ENCODE measurements around the gene MYOM1. TPM values are rescaled to one million over a fixed set of nuclear protein-coding genes. Genes with fewer than 3 reads are reported as not detected.

MYOM1 gene
- total RNA-seq: 1 to 10 TPM; 6.1 to 6.5 TPM

- Histone ChIP-seq H3K4me1 (replicated peaks) (no peaks in the 10 kb centered on the region), H3K9me3 (no peaks in the 10 kb centered on the region), H3K27me3 (replicated peaks; ENCODE audit: insufficient read depth) (no peaks in the 10 kb centered on the region), H3K4me3 (no peak within 1 kb of the TSS), H3K36me3 (no peaks in the 10 kb centered on the region), H3K27ac (no peak within 1 kb of the TSS)
- TF ChIP-seq CTCF (IDR thresholded peaks at IDR 0.05): no peak
- no peak for TF ChIP-seq POLR2A (IDR thresholded peaks at IDR 0.05)
- TF ChIP-seq POLR2AphosphoS5 (IDR thresholded peaks at IDR 0.05): no peak
- no peak for DNase-seq (ENCODE audit: low spot score)
- intact Hi-C loops (cut with DNase I): no loop called here
- WGBS: 66% methylated on average over 9 of the region's 9 CpGs
These were observed at the start of gene MYOM1 for GRCh38 chr18:3219631-3220335. Gene MYOM1, minus strand, starts transcription at chr18:3219968. Its CDS starts 4,745 bp downstream, at chr18:3215223.

DNA sequence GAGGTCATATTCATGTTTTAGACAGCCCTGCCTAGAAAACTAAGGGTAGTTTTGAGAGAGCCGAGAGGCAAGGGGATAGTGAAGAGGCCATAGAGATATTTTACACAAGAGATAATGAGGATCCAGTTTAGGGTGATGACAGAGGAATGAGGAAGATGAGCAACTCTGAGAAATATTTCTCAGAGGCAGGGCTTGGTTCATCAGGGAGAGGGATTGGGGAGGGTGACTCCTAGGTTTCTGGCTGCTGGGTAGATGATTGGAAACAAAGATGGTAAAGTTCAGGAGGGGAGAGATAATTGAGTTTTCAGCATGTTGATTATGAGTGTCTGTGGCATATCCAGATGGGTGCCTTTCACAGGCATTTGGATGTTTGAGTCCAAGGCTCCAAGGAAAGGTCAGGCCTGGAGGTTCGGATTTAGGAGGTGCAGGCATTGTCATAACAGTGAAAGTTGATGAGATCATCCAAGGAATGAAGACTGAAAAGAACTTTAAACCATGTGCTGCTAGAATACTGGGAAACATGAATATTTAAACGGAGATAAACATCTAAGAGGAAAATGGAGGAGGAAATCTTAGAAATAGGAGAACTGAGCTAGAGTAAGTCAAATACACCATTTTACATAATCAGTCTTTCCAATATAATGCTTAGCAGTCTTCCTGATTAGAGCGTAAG, 49.6 kb upstream of the MYOM1 start:
- H3K4me1 ChIP-seq (replicated peaks): peaks cover 3% of the 10 kb centered on the region

DNA sequence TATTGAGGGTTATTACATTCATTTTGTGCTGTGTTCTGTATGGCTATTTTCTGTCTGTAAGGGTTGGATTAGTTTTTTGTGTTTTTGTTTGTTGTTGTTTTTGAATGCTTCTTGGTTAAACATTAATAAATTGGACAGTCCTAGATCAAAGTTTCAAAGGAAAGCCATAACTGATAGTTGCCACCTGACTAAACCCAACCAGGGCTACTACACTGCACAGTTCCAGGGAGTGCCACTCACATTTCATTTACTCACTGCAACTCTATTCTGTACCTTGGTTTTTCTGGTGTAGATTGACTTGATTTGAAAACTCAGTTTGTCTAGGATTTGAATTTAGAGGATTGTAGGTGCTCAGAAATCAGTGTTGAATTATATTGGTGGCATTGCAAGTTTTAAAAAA, 48.5 kb upstream of the MYOM1 start:
- Histone ChIP-seq H3K9me3 (no peaks in the 10 kb centered on the region), H3K4me1 (replicated peaks) (peaks cover 3% of the 10 kb centered on the region), H3K27ac (no peak overlapping the region), H3K27me3 (replicated peaks; ENCODE audit: insufficient read depth) (no peaks in the 10 kb centered on the region), H3K36me3 (no peaks in the 10 kb centered on the region), H3K4me3 (no peak overlapping the region)
- intact Hi-C loops (cut with DNase I): no loop called here
- DNase-seq (ENCODE audit: low spot score): no peak
- TF ChIP-seq CTCF (IDR thresholded peaks at IDR 0.05) (no peak), POLR2A (IDR thresholded peaks at IDR 0.05) (no peak), POLR2AphosphoS5 (IDR thresholded peaks at IDR 0.05) (no peak)

More for the DNA sequence above, 49.6 kb upstream of the MYOM1 start:
- DNase-seq (ENCODE audit: low spot score): no peak
- Histone ChIP-seq H3K4me3 (no peak overlapping the region), H3K27ac (no peak overlapping the region), H3K36me3 (no peaks in the 10 kb centered on the region), H3K27me3 (replicated peaks; ENCODE audit: insufficient read depth) (no peaks in the 10 kb centered on the region), H3K9me3 (no peaks in the 10 kb centered on the region)
- intact Hi-C loops (cut with DNase I): no loop called here
- TF ChIP-seq CTCF (IDR thresholded peaks at IDR 0.05) (no peak), POLR2A (IDR thresholded peaks at IDR 0.05) (no peak), POLR2AphosphoS5 (IDR thresholded peaks at IDR 0.05) (no peak)
- whole genome bisulfite sequencing: 84% methylated on average over 4 of the region's 4 CpGs

- Histone ChIP-seq H3K27me3 (replicated peaks; ENCODE audit: insufficient read depth) (no peaks in the 10 kb centered on the region), H3K27ac (no peak overlapping the region), H3K9me3 (no peaks in the 10 kb centered on the region), H3K36me3 (no peaks in the 10 kb centered on the region), H3K4me1 (replicated peaks) (peaks cover 3% of the 10 kb centered on the region), H3K4me3 (no peak overlapping the region)
- 38% methylated on average over 7 of the region's 7 CpGs for WGBS
- intact Hi-C loops (cut with DNase I): no loop called here
- no peak for DNase-seq (ENCODE audit: low spot score)
- TF ChIP-seq POLR2AphosphoS5 (IDR thresholded peaks at IDR 0.05) (no peak), CTCF (IDR thresholded peaks at IDR 0.05) (no peak), POLR2A (IDR thresholded peaks at IDR 0.05) (no peak)
These were observed 46.4 kb upstream of the MYOM1 start for GRCh38 chr18:3266062-3266608.
